Adrenal gland (tissue), 5 donors: ENCODE results near the gene SFXN3.

Experiments
- POLR2A ChIP-seq, 2 donors: fragments of 450-650 bp; IDR thresholded peaks; one replicate each; pipeline ENCODE4 v1.6.1; 2017; ENCODE audit warnings: antibody characterized with exemption in 2 of 2, mild to moderate bottlenecking in 2 of 2, moderate library complexity in 1 of 2
- TF ChIP-seq, protein P1 (sequence below), 6 experiments: fragments of 450-650 bp in 4 of 6; fragments of 200-600 bp in 2 of 6; sonication (generic) in 1 of 6; IDR thresholded peaks; 1 replicate in 5 of 6; 2 replicates in 1 of 6; pipeline versions ENCODE4 v1.5.1 to v1.8.0; 2016 to 2021; ENCODE audit warnings: antibody characterized with exemption in 6 of 6, mild to moderate bottlenecking in 2 of 6, moderate library complexity in 1 of 6
- donor health status: DM: no; HTN: no; CAD: no.

DNA sequence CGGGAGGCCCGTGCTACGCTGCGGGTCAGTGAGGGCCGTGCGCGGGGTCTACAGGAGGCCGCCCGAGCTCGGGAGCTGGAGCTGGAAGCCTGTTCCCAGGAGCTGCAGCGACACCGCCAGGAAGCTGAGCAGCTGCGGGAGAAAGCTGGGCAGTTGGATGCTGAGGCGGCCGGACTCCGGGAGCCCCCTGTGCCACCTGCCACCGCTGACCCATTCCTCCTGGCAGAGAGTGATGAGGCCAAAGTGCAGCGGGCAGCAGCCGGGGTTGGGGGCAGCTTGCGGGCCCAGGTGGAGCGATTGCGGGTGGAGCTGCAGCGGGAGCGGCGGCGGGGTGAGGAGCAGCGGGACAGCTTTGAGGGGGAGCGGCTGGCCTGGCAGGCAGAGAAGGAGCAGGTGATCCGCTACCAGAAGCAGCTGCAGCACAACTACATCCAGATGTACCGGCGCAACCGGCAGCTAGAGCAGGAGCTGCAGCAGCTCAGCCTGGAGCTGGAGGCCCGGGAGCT, 24.4 kb upstream of the SFXN3 start:
- TF ChIP-seq, protein P1, sequence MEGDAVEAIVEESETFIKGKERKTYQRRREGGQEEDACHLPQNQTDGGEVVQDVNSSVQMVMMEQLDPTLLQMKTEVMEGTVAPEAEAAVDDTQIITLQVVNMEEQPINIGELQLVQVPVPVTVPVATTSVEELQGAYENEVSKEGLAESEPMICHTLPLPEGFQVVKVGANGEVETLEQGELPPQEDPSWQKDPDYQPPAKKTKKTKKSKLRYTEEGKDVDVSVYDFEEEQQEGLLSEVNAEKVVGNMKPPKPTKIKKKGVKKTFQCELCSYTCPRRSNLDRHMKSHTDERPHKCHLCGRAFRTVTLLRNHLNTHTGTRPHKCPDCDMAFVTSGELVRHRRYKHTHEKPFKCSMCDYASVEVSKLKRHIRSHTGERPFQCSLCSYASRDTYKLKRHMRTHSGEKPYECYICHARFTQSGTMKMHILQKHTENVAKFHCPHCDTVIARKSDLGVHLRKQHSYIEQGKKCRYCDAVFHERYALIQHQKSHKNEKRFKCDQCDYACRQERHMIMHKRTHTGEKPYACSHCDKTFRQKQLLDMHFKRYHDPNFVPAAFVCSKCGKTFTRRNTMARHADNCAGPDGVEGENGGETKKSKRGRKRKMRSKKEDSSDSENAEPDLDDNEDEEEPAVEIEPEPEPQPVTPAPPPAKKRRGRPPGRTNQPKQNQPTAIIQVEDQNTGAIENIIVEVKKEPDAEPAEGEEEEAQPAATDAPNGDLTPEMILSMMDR (IDR thresholded peaks at IDR 0.05), result no peak
- TF ChIP-seq POLR2A (IDR thresholded peaks at IDR 0.05), result no peak
